SK-N-SH treated with all-trans-retinoic acid at 6 μM for 48 hours (cell line): Measurements from ENCODE around the gene REPIN1.

Source experiments
- ATAC-seq: fragments of 200-7000 bp; cut with Tn5 transposase; 3 replicates; pipeline ENCODE4 v1.9.1; 2020; ENCODE audit warnings: mild to moderate bottlenecking, moderate library complexity
- ARNTL ChIP-seq: fragments of 450-650 bp; formaldehyde crosslinking; IDR thresholded peaks from 2 replicates; pipeline ENCODE4 v1.5.0; 2020; ENCODE audit warnings: low read depth, mild to moderate bottlenecking, moderate library complexity, borderline replicate concordance
- BACH2 ChIP-seq: fragments of 250-450 bp; sonication (Bioruptor Pico); IDR thresholded peaks from 2 replicates; pipeline ENCODE4 v1.9.0; 2021; ENCODE audit warnings: mild to moderate bottlenecking, borderline replicate concordance
- CSDC2 ChIP-seq: fragments of 250-450 bp; sonication (Bioruptor Pico); IDR thresholded peaks from 2 replicates; pipeline ENCODE4 v1.5.0; 2020; ENCODE audit warnings: mild to moderate bottlenecking, moderate library complexity
- ESRRG ChIP-seq: fragments of 250-450 bp; sonication (Bioruptor Pico); IDR thresholded peaks from 2 replicates; pipeline ENCODE4 v1.6.1; 2021; ENCODE audit warnings: mild to moderate bottlenecking
- GLIS3 ChIP-seq: fragments of 250-450 bp; sonication (Bioruptor Pico); IDR thresholded peaks from 2 replicates; pipeline ENCODE4 v1.5.0; 2020; ENCODE audit warnings: mild to moderate bottlenecking, moderate library complexity
- ISL1 ChIP-seq: fragments of 250-450 bp; sonication (Bioruptor Pico); IDR thresholded peaks from 2 replicates; pipeline ENCODE4 v2.1.2; 2022; ENCODE audit warnings: mild to moderate bottlenecking, moderate library complexity
- OSR1 ChIP-seq: fragments of 250-450 bp; sonication (Bioruptor Pico); IDR thresholded peaks from 2 replicates; pipeline ENCODE4 v1.8.0; 2022; ENCODE audit warnings: moderate library complexity, mild to moderate bottlenecking, inconsistent platforms
- PATZ1 ChIP-seq: fragments of 250-450 bp; sonication (Bioruptor Pico); IDR thresholded peaks from 2 replicates; pipeline ENCODE4 v1.8.0; 2020; ENCODE audit warnings: mild to moderate bottlenecking, moderate library complexity, borderline replicate concordance
- PPARA ChIP-seq: fragments of 250-450 bp; sonication (Bioruptor Pico); IDR thresholded peaks from 2 replicates; pipeline ENCODE4 v1.5.0; 2020; ENCODE audit warnings: mild to moderate bottlenecking, borderline replicate concordance
- RARB ChIP-seq: fragments of 250-450 bp; sonication (Bioruptor Pico); IDR thresholded peaks from 2 replicates; pipeline ENCODE4 v1.8.0; 2021; ENCODE audit warnings: mild to moderate bottlenecking, moderate library complexity
- SNAI2 ChIP-seq: fragments of 250-450 bp; sonication (Bioruptor Pico); IDR thresholded peaks from 2 replicates; pipeline ENCODE4 v1.5.0; 2020; ENCODE audit warnings: mild to moderate bottlenecking, moderate library complexity
- TCF4 ChIP-seq: fragments of 250-450 bp; sonication (Bioruptor Pico); IDR thresholded peaks from 2 replicates; pipeline ENCODE4 v1.8.0; 2021; ENCODE audit warnings: mild to moderate bottlenecking, moderate library complexity, borderline replicate concordance
- ZC3H10 ChIP-seq: fragments of 250-450 bp; sonication (Bioruptor Pico); IDR thresholded peaks from 2 replicates; pipeline ENCODE4 v1.5.1; 2021; ENCODE audit warnings: mild to moderate bottlenecking, moderate library complexity
- ZFP3 ChIP-seq: fragments of 250-450 bp; sonication (Bioruptor Pico); IDR thresholded peaks from 2 replicates; pipeline ENCODE4 v1.5.0; 2020; ENCODE audit warnings: mild to moderate bottlenecking, moderate library complexity
- ZFP30 ChIP-seq: fragments of 450-650 bp; formaldehyde crosslinking; IDR thresholded peaks from 2 replicates; pipeline ENCODE4 v1.5.0; 2022; ENCODE audit warnings: mild to moderate bottlenecking, moderate library complexity
- ZNF565 ChIP-seq: fragments of 450-650 bp; formaldehyde crosslinking; conservative IDR thresholded peaks from 2 replicates; pipeline ENCODE4 v1.5.0; 2020; ENCODE audit warnings: low read depth, mild to moderate bottlenecking, moderate library complexity
- ZNF70 ChIP-seq: fragments of 450-650 bp; formaldehyde crosslinking; IDR thresholded peaks from 2 replicates; pipeline ENCODE4 v1.5.0; 2020; ENCODE audit warnings: mild to moderate bottlenecking, moderate library complexity
- ZNF8 ChIP-seq: fragments of 450-650 bp; formaldehyde crosslinking; IDR thresholded peaks from 2 replicates; pipeline ENCODE4 v1.5.0; 2020; ENCODE audit warnings: mild to moderate bottlenecking, moderate library complexity
- TF ChIP-seq, protein P1 (sequence below): fragments of 250-450 bp; sonication (Bioruptor Pico); IDR thresholded peaks from 2 replicates; pipeline ENCODE4 v1.8.0; 2021; ENCODE audit warnings: low read depth, mild to moderate bottlenecking, moderate library complexity, borderline replicate concordance
- TF ChIP-seq, protein P2 (sequence below): fragments of 250-450 bp; sonication (Bioruptor Pico); IDR thresholded peaks from 2 replicates; pipeline ENCODE4 v1.5.1; 2020; ENCODE audit warnings: low read depth, mild to moderate bottlenecking, moderate library complexity
- TF ChIP-seq, protein P3 (sequence below): fragments of 250-450 bp; sonication (Bioruptor Pico); IDR thresholded peaks from 2 replicates; pipeline ENCODE4 v1.5.0; 2020; ENCODE audit warnings: mild to moderate bottlenecking, moderate library complexity

REPIN1 gene

DNA sequence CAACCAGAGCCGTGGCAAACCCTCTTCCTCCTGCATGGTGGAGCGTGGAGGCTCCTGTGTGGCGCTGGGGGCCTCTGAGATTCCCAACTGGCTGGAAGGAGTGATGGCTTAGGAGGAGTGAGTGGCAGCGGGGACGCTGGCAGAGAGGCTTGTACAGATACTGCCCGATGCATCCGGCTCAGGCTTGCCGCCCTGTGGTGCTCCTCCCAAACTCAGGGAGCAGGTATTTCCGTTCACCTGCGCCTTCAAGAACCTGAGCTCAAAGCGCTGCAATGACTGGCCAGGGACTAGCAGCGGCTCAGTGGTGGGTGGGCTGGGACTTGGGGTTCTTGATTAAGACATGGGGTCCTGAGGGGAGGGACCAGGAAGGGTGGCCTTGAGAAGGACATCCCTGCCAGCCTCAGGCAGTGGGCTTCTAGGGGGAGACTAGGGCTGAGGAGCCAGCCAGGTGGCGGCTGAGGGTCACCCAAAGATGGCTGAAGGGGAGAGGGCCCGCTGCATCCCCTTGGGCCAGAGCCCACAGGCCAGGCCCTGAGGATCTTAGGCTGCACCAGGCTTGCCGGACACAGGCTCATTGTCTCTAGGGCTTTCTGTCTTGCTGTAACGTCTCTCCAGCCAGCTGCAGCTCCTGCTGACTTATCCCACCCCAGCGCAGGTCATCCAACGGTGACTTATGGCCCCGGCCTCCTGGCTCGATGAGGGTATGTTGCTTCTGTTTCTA is 13.7 kb downstream of the REPIN1 start:
- ATAC-seq, result no peak
- TF ChIP-seq OSR1 (CRISPR knock-in tag) (no peak), ZFP3 (no peak), PPARA (CRISPR knock-in tag) (no peak), PATZ1 (CRISPR knock-in tag) (no peak), BACH2 (CRISPR knock-in tag) (no peak), ZC3H10 (CRISPR knock-in tag) (no peak), ESRRG (CRISPR knock-in tag) (no peak), CSDC2 (no peak), ZNF565 (CRISPR knock-in tag) (no peak), GLIS3 (no peak), ZNF70 (no peak)
- TF ChIP-seq, protein P1, sequence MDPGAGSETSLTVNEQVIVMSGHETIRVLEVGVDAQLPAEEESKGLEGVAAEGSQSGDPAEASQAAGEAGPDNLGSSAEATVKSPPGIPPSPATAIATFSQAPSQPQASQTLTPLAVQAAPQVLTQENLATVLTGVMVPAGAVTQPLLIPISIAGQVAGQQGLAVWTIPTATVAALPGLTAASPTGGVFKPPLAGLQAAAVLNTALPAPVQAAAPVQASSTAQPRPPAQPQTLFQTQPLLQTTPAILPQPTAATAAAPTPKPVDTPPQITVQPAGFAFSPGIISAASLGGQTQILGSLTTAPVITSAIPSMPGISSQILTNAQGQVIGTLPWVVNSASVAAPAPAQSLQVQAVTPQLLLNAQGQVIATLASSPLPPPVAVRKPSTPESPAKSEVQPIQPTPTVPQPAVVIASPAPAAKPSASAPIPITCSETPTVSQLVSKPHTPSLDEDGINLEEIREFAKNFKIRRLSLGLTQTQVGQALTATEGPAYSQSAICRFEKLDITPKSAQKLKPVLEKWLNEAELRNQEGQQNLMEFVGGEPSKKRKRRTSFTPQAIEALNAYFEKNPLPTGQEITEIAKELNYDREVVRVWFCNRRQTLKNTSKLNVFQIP (CRISPR knock-in tag), result no peak
- TF ChIP-seq, all 23 proteins: peak for 0

DNA sequence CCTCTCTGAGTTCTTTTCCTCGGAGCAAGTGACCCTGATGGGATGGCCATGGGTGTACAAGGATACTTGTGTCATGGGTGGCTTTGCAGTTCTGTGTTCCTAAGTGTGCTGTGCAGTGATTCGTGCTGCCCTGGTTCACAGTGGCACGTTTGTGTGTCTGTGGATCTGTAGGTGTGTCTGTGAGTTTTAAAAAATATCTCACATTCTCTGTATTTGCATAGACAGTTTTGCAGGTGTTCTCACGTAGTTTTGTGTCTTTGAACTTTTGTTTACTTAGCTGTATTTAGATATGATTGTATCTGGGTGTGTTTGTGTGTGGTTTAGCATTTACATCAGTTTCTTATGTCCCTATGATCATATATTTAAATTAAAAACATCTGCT is 14.2 kb downstream of the REPIN1 start:
- TF ChIP-seq GLIS3, result no peak
- TF ChIP-seq ZFP3, result no peak
- no peak for TF ChIP-seq SNAI2 (CRISPR knock-in tag)
- TF ChIP-seq, protein P2, sequence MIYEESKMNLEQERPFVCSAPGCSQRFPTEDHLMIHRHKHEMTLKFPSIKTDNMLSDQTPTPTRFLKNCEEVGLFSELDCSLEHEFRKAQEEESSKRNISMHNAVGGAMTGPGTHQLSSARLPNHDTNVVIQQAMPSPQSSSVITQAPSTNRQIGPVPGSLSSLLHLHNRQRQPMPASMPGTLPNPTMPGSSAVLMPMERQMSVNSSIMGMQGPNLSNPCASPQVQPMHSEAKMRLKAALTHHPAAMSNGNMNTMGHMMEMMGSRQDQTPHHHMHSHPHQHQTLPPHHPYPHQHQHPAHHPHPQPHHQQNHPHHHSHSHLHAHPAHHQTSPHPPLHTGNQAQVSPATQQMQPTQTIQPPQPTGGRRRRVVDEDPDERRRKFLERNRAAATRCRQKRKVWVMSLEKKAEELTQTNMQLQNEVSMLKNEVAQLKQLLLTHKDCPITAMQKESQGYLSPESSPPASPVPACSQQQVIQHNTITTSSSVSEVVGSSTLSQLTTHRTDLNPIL (CRISPR knock-in tag), result no peak
- TF ChIP-seq TCF4, result 0 out of 2 replicates have a peak, but pooled peaks have one; percentile 17
- no peak for ATAC-seq

DNA sequence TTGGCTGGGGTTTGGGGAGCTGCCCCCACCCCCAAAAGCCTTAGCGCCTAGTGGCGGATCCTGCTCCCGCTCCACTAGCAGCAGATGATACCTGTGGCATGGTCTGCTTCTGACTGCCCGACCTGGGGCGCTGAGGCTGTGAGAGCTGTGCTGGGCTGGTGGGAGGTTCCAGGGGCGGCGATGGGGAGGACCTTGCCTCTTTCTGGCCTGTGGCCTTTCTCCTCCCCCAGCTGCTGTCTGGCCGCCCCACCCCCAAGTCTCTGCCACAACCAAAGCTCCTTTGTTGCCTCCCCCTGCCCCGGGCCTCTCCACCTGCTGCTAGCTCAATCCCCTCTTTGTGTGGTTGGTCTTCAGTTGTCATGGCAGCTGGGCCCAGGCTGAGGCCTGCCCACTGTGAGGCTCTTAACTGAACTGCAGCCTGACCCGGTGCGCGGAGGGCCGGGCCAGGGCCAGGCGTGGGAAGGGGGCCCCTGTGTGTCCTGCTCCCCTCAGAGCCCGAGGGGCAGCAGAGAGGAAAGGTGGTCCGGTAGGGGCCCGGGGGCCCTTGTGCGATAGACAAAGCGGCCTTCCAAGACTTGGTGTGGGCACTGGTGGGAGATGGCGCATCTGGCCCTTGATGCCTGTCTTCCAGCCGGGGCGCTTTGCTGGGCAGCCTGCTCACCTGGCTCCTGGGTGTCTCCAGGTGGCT is 15.2 kb downstream of the REPIN1 start:
- no peak for ATAC-seq
- no peak for TF ChIP-seq ZNF565 (CRISPR knock-in tag)

DNA sequence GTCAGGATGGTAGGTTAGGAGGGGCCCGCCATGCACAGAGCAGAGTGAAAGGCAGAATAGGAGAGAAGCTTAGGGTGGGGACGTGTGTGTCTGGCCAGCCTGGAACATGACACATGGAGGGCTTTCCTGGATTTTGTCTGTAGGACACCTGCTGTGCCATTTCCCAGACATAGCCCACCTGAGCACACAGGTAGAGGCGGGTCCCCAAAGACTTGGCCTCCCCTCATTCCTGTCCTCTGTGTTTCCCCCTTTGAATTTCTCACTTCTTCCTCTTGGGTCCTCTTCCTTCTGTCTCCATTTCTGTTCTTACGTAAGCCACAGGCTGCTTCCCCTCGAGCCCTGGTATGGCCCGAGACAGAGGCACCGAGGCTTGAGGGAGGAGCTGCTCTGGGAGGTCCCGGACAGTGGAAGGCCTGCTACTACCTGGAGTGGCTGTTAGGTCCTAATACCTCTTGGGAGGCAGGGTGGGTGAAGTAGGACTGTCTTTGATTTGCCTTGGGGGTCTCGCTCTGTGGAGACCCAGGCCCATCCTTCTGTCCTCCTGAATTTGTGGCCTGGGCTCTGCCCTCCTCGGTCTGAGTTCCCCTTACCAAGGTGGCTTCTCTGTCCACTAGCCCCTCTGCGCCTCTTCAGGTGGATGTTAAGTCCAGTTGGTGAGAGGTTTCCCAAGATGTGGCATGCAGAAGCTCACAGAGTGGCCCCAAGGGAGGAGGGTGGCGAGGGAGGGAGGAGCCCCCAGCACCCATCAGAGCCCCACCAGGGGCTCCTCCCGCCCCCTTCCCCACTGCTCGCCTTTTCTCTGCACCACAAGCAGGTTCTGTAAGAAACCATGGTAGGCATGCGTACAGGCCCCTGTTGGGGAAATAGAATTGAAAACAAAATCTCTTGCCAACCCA is 16.0 kb downstream of the REPIN1 start:
- ATAC-seq, result no peak
- TF ChIP-seq, protein P1 (CRISPR knock-in tag), result no peak
- TF ChIP-seq GLIS3 (no peak), ARNTL (no peak), ZNF8 (CRISPR knock-in tag) (no peak), PATZ1 (CRISPR knock-in tag) (no peak), SNAI2 (CRISPR knock-in tag) (no peak), RARB (CRISPR knock-in tag) (no peak), ZNF70 (no peak), PPARA (CRISPR knock-in tag) (no peak), BACH2 (CRISPR knock-in tag) (no peak), ZNF565 (CRISPR knock-in tag) (no peak), CSDC2 (no peak), ISL1 (CRISPR knock-in tag) (no peak), ZFP3 (no peak), ZFP30 (CRISPR knock-in tag) (no peak)
- TF ChIP-seq, protein P3, sequence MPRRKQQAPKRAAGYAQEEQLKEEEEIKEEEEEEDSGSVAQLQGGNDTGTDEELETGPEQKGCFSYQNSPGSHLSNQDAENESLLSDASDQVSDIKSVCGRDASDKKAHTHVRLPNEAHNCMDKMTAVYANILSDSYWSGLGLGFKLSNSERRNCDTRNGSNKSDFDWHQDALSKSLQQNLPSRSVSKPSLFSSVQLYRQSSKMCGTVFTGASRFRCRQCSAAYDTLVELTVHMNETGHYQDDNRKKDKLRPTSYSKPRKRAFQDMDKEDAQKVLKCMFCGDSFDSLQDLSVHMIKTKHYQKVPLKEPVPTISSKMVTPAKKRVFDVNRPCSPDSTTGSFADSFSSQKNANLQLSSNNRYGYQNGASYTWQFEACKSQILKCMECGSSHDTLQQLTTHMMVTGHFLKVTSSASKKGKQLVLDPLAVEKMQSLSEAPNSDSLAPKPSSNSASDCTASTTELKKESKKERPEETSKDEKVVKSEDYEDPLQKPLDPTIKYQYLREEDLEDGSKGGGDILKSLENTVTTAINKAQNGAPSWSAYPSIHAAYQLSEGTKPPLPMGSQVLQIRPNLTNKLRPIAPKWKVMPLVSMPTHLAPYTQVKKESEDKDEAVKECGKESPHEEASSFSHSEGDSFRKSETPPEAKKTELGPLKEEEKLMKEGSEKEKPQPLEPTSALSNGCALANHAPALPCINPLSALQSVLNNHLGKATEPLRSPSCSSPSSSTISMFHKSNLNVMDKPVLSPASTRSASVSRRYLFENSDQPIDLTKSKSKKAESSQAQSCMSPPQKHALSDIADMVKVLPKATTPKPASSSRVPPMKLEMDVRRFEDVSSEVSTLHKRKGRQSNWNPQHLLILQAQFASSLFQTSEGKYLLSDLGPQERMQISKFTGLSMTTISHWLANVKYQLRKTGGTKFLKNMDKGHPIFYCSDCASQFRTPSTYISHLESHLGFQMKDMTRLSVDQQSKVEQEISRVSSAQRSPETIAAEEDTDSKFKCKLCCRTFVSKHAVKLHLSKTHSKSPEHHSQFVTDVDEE (CRISPR knock-in tag), result no peak
